Measurements from ENCODE around the gene VDAC2.

DNA sequence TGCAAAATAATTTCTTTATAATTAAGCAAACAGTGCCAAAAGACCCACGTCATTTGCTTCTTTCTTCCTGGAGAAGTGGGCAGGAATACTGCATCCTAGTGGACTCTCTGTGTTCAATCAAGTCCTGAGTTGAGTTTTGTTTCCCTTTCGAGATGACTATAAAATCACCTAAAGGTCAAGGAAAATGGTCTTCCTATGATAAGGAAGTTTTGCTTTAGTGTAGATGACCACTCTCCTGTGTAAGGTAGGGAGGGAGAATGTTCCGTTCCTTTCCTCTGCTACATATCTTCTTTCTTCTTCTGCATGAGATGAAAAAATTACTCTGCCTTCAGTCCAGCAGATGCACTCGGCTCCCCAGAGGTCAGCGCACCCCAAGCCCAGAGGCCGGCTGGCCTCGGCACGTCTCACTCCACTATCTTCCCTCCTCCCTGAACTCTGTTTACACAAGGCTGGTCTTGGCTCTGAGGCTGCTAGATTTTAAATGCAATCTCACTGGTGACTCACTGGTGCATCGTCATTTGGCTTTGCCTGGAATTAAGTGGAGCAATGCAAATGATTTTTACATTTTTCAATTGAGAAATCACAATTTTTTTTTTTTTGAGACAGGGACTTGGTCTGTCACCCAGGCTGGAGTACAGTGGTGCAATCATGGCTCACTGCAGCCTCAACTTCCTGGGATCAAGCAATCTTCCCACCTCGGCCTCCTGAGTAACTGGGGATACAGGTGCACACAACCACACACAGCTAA is 18.6 kb upstream of the VDAC2 start:
- TF ChIP-seq EZH2 (IDR thresholded peaks at IDR 0.05) = no peak
- no peak for TF ChIP-seq POLR2AphosphoS5 (IDR thresholded peaks at IDR 0.05; ENCODE audit: borderline replicate concordance, low read depth, low read length)
- TF ChIP-seq FOXP2 (optimal IDR thresholded peaks at IDR 0.05; ENCODE audit: control extremely low read depth, extremely low read length, insufficient read depth) = no peak
